GM19193 (cell line): ENCODE measurements around the gene POLE2.

ENCODE experiments used
- POLR2A ChIP-seq: IDR thresholded peaks from 4 replicates; pipeline ENCODE4 v1.6.1; 2011; ENCODE audit not compliant: insufficient read depth, insufficient read length; ENCODE audit errors: extremely low read depth

The POLE2 gene

DNA sequence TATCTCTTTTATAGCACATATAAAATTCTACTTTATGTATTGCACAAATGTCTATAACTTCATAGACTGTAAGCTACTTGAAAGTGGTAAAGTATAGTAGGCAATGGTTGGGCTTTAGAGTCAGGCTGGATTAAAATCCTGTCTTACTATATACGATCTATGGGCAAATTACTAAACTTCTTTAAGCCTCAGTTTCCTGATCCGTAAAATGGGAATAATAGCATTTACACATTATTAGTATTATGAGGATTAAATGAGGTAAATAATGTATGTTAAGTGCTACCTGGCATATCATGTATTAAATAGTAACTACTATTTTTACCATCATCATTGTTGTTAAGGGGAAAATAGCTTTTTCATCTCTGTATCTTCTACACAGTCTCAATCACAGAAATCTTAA lies 14.4 kb downstream of the POLE2 start:
- no peak for TF ChIP-seq POLR2A

DNA sequence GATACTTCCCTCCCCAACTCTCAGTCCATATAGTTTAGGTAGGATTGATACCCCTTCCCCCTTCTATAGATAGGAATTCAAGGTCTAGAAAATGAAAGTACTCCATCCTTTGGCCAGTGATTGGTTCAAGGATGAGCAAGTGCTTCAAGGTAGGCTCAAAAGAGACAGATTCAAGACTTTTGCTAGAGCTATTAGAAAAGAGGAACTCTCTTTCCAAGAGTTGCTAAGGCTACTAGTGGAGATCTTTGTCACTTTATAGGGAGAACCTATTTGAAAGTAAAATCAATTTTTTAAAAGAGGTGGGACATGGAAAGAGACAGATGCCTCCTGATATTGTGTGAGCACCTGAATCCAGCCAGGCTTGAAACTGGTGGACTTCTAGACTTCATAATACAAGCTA lies 17.5 kb downstream of the POLE2 start:
- TF ChIP-seq POLR2A, result no peak

DNA sequence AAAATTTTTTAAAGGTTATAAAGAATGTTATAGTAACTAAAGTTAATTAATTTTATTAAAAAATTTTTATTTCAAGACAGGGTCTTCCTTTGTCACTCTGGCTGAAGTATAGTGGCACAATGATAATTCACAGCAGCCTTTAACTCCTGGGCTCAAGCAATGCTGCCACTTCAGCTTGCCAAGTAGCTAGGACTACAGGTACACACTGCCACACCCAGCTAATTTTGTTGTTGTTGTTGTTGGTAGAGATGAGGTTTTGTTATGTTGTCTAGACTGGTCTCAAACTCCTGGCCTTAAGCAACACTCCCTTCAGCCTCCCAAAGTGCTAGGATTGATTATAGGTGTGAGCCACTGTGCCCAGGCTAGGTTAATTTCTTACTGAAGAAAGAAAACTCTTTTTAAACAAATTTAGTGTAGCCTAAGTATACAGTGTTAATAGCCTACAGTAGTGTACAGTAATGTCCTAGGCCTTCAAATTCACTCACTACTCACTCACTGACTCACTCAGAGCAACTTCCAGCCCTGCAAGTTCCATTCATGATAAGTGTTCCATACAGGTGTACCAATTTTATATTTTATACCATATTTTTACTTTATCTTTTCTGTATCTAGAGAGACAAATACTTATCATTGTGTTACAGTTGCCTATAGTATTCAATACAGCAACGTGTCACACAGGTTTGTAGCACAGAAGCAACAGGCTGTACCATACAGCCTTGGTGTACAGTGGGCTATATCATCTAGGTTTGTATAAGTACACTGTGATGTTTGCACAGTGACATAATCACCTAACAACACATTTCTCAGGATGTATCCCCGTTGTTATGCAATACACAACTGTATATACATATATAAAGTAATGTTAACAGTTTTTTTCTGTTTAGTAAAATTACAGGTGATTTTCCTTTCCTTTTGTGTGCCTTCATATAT lies 28.2 kb downstream of the POLE2 start:
- TF ChIP-seq POLR2A, result no peak

DNA sequence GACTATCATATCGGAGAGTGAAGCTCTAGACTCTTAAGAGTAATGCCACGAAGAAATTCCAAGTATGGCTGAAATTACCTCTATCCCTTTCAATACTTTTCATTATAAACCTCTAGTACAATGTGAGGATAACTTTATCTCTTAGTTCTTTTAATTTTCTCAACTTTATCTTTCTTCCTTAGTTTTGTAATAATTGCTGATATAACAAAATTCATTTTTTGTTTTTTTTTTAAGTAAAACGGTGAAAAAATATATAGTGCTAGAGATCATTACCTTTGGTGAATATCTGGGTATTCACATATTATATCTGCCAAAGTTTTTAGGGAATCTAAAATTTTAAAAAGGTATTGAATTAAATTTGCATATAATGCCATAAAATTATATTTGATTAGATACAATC lies 33.5 kb downstream of the POLE2 start:
- no peak for TF ChIP-seq POLR2A

DNA sequence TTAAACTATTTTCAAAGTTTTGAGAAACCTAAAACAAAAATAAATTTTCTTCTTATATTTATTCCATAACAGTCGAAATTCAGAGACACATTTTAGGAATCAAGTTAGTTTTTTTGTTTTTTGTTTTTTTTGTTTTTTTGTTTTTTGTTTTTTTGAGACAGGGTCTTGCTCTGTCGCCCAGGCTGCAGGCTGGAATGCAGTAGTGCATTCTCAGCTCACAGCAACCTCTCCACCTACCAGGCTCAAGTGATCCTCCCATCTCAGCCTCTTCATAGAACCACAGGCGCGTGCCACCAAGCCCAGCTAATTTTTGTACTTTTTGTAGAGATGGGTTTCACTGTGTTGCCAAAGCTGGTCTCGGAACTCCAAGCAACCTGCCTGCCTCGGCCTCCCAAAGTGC lies 34.5 kb downstream of the POLE2 start:
- TF ChIP-seq POLR2A, result no peak

DNA sequence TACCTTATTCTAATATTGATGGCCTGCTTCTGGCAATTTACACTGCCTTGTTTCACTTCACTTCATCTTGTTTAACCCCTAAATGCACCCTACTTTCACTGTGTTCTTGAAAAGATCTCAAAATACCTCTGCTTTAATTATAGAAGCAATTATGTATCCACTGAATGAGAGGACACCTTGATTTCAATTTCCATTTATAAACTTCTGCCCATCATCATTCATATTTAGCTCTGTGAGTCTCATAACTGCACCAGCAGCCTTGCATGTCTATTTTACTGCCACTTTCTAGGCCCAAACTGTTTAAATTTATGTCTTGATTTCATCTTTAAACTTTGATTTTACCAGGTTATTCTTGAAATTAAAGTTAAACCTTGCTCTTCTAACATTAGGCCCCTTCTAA lies 45.9 kb downstream of the POLE2 start:
- TF ChIP-seq POLR2A, result no peak

DNA sequence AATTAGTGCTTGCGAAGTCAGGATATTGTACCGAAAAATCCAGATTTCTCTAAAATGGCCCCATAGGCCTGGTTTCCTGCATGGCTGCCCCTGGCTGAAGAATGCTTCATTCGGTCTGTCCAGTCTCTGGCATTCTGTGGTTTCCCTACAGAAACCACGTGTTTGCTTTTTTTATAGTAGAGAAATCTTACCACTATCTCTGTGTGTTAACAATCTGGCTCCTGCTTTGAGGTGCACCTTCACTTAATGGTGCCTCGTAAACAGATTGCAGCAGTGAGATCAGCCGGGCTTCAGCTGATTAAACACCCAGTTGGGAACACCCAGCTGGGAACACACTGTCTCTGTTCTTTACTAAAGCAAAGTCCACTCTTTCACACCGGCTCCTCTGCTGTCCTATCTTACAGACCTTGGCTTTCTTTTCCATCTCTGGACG lies 46.3 kb downstream of the POLE2 start:
- no peak for TF ChIP-seq POLR2A

DNA sequence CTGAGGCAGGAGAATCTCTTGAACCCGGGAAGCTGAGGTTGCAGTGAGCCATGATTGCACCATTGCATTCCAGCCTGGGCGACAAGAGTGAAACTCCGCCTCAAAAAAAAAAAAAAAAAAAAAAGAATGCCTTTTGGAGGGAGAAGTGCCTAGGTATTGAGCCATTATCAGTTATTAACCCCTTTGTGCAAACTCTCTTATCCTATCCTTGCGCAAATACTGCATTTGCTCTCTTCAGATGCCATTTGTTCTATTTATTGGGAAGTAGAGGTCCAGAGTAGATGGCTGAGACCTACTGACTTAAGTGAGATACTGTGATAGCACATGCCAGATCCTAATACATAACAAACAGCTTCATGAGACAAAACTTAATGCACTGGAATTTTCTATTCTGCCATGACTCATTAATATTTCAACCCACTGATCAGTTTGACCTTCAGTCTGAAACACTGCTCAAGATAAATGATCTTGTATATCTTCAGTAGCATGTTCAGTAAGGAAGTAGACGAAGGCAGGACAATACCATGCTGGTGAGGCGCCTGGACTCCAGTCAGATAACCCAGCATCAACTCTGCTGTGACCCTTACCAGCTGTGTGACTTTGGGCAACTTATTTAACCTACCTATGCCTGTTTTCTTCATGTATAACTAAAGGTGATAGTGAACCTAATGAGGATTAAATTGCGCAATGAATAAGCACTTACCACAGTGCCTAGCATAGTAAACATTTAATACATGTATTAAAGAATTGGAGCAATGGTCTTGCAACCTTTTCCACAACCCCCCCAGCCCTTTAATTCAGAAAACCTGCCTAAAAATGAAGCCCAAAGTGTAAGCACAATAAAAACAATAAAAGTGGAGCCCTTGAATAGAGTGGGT lies 47.2 kb downstream of the POLE2 start:
- no peak for TF ChIP-seq POLR2A

DNA sequence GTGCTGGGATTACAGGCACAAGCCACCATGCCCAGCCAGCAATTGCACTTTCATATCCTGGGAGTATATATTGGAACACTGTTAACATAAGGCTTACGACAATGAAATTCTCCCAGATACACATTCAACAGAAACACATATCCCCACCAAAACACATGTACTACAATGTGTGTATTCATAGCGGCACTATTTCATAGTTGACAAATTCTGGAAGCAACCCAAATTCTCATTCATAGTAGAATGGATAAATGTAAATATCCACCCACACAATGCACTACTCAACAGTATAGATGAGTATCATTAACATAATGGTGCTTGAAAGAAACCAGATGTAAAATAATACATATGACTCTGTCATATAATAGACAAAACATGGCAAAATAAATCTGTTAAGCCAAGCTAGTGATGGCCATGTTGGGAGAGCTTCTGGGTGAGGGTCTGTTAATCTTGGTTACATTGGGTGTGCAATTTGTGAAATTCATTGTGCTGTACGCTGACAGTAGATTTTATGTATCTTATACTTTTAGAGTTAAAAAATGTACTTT lies 50.4 kb downstream of the POLE2 start:
- TF ChIP-seq POLR2A, result no peak

DNA sequence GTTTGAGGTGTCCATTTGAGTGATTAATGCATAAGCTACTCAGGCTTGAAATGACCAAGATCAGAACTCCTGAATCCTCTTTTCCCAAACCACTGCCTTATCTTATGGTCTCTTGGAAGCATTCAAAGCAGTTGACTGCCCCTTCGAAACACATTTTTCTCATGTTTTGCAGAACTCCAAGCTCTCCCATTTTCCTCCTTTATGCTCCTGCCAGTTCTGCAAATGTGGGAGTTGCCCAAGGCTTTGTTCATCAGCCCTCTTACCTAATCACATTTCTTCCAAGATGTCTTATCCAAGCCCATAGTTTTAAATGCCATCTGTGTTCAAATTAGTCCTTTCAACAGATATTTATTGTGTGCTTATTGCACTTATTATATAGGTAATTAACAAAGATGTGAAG lies 51.1 kb downstream of the POLE2 start:
- TF ChIP-seq POLR2A, result no peak

DNA sequence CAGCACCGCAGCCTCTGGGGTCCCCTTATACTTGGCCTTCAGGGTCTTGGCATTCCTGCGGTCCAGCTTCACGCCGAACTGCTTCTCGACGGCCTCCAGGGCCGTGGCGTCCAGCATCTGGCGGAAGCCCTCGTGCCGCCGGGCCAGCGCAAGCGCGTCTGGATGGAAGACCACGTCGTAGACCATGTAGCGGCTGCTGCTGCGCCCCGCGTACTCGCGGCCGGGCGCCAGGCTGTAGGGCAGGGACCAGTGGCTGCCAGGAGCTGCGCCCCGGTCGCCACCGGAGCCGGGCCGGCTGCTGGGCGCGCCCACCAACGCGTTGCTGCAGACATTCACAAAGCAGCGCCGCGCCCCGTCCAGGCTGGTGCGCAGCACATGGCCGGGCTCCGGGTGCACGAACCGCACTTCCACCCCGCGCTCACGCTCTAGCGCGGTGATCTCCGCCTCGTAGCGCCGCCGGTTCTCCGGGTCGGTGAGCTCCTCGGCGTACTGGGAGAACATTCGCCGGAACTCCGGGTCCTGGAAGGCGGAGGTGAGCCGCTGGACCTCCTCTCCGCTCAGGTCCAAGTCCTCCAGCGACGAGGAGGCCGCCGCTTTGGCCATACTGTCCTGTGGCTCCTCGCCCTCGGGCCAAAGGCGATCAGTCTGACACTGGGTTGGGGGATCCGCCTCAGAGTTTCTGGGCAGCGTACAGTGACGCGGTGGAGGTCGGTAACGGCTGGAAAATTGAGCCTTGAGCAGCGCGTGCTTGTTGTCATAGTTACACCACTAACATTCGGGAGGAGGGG lies 53.3 kb downstream of the POLE2 start, which contains the start of gene DNAAF2:
Gene DNAAF2, minus strand, starts transcription at position 698 of the 788 bp plus-strand sequence. Its CDS starts 95 bp downstream, at position 603.
- TF ChIP-seq POLR2A, result no peak

DNA sequence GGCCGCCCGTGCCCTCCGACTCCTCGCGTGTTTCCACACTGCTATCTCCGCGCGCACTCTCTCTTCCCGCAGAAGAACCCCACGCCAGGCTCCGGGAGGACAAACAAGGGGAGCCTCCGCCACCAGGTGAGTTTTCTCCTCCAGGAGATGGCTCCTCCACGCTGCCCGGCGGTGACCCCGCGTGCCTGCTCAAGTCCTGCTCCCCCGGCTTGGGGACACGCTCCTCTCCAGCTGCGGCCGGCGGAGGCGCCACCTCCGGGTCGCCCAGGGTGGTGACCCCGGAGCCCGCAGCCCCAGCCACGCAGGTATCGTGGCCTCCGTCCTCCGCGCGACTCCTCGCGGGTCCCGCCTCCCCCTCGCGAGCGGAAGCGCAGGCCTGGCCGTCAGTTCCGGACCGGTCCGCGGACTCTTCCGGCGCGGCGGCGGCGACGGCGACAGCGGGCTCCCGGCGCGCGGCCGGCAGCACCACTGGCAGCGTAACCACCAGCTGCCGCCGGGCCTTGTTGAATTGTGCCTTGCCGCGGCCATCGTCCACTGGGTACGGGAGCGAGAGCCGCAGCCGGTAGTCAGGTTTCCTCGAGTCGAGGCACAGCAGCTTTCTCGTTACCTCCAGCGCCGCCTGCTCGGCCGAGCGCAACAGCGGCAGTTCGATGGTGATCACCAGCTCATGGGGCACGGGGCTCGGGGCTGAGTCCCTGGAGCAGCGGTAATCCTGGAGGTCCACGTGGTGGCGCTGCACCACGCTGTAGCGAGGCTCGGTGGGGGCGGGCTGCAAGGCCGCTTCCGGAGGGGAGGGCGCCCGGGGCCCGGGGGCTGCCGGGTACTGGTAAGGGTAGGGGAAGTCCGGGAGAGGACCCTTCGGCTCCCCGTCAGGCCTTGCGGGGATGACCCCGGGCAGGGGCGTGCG lies 54.1 kb downstream of the POLE2 start:
- TF ChIP-seq POLR2A, result peak; percentile 95

DNA sequence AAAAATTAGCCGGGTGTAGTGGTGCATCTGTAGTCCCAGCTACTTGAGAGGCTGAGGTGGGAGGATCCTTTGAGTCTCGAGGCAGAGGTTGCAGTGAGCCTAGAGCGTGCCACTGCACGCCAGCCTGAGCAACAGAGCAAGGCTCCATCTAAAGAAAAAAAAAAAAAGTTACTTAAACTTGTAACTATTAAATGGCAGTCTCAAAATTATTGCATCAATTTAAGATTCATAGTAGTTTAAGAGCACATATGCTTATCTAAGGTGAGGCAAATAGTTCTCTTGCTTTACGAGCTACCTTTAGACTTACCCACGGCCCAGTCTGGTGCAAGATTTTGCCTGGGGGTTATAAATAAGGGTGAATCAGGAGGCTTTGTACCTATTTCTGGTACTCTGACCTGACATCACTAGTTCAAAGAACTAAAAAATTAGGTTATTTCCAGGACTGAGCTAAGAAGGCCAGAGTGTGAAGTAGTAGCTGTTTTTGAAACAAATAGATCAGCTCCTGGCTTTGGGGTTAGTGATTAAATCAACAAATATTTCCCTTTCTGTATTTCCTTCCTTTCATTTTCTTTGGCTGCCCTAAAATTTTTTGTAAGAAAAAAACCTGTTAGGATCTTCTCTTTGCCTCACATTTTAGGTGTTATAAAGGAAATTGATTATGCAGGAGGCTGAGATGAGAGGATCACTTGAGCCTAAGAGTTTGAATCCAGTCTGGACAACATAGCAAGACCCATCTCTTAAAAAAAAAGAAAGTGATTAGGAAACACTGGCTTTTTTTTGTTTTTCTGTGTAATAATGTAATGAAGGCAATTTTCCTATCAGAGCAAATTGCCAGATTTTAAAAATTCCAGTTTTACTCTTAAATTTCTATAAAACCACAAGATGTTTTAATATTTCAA lies 63.8 kb downstream of the POLE2 start:
- TF ChIP-seq POLR2A, result no peak

DNA sequence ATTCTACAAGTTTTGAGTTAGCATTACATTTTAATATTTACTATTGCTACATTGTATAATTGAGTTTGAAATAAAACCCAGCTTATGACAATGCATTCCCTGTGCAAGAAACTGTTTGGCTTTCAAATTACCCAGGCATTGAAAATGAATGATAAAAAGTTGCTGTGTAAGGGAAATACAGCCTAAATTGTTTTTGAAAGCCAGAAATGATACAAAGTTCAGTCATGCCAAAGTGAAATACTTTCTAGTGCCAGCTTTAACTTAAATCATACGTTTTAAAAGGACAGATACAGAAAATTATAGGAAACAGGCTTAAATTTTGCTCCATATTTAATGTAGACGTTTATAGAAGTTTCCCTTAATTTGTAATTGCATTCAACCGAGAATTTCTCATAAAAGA lies 64.6 kb downstream of the POLE2 start:
- TF ChIP-seq POLR2A, result no peak
